Stimulated activated CD8-positive, alpha-beta memory T cell treated with anti-CD3 and anti-CD28 coated beads, Interleukin-15, amount 100 ng/mL, for 1 hour (primary cell): ENCODE measurements around the gene YIF1A.
A peak's percentile ranks its signal among the peaks of the same experiment; 100 is the strongest.

Experiments
- DNase-seq: peaks from one replicate; pipeline ENCODE4 v3.0.0-alpha.2; 2020; ENCODE audit warnings: low read depth

Gene YIF1A

GRCh38 chr11:66288671-66289547 is at the start of gene YIF1A:
Gene YIF1A (minus strand): TSS chr11:66289143. CDS start chr11:66288985, 158 bp downstream.
- DNase-seq = peak; percentile 94

- DNase-seq = no peak
Observed at GRCh38 chr11:66337103-66337899, 48.4 kb upstream of the YIF1A start.

GRCh38 chr11:66336234-66337102 is 47.5 kb upstream of the YIF1A start, which contains the start of gene RIN1:
Gene RIN1 (minus strand): TSS chr11:66336434. CDS start chr11:66336402, 32 bp downstream.
- no peak for DNase-seq

GRCh38 chr11:66335531-66336233 is 46.7 kb upstream of the YIF1A start:
- no peak for DNase-seq

GRCh38 chr11:66334605-66335442 is 45.9 kb upstream of the YIF1A start:
- no peak for DNase-seq

GRCh38 chr11:66333896-66334604 is 45.1 kb upstream of the YIF1A start:
- no peak for DNase-seq

- DNase-seq = no peak
Observed at GRCh38 chr11:66333220-66333877, 44.4 kb upstream of the YIF1A start.

GRCh38 chr11:66332371-66333219 is 43.7 kb upstream of the YIF1A start:
- no peak for DNase-seq

- no peak for DNase-seq
Observed at GRCh38 chr11:66331542-66332370, 42.8 kb upstream of the YIF1A start.

GRCh38 chr11:66330931-66331330 is 42.0 kb upstream of the YIF1A start:
- no peak for DNase-seq

- DNase-seq = no peak
Observed at GRCh38 chr11:66329165-66329673, 40.3 kb upstream of the YIF1A start.

- DNase-seq = peak; percentile 62
Observed at GRCh38 chr11:66328302-66329144, 39.6 kb upstream of the YIF1A start.

GRCh38 chr11:66328031-66328301 is 39.0 kb upstream of the YIF1A start:
- no peak for DNase-seq

GRCh38 chr11:66327171-66328030 is 38.5 kb upstream of the YIF1A start:
- DNase-seq = no peak
